Measurements from ENCODE around the gene FURIN.
"Not testable (repeated sequence)": the region's sequence is repeated elsewhere in the genome, so short reads cannot be mapped to it uniquely, and the experiment has no call there.

The FURIN gene

DNA sequence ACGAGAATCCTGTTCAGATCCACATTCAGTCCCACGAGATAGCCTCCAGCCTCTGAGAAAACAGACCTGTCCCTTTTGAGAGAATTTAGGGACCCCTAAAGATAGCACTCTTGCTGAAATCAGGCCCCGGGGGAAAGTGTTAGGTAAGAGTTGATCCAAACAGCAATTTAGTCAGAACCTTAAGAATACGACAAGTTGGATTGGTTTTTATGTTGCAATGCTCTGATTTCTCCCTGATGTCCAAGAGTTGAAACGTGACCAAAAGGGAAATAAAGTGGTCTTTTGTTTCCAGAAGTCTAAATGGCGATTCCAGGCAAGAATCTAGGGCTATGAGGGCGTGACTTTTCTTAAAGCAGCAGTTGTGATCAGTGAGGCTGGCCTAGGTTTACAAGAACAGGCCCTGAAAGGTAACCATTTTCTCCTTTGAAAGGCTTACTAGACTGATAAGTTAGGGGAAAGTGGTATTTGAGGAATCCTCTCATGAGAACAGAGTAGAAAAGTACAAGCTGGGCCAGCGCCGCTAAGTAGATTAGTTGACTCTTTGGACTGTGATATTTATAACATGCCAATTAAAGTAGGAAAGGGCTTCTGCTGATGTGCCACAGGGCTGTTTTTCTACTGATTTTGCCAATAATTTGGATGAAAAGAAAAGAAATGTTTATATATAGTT, 39.6 kb downstream of the FURIN start:
- Histone ChIP-seq H3K4me3 (replicated peaks; ENCODE audit: insufficient read depth, low read length) (no peak overlapping the region), H3K27me3 (ENCODE audit: insufficient read depth, poor library complexity, severe bottlenecking) (no peaks in the 10 kb centered on the region), H3K27ac (replicated peaks) (no peak overlapping the region)
- DNase-seq (ENCODE audit: low read depth in 1 of 2, low spot score in 1 of 2) = no peak
- no peak for TF ChIP-seq POLR2AphosphoS5 (IDR thresholded peaks at IDR 0.05; ENCODE audit: low read depth)
- TF ChIP-seq, protein P1, sequence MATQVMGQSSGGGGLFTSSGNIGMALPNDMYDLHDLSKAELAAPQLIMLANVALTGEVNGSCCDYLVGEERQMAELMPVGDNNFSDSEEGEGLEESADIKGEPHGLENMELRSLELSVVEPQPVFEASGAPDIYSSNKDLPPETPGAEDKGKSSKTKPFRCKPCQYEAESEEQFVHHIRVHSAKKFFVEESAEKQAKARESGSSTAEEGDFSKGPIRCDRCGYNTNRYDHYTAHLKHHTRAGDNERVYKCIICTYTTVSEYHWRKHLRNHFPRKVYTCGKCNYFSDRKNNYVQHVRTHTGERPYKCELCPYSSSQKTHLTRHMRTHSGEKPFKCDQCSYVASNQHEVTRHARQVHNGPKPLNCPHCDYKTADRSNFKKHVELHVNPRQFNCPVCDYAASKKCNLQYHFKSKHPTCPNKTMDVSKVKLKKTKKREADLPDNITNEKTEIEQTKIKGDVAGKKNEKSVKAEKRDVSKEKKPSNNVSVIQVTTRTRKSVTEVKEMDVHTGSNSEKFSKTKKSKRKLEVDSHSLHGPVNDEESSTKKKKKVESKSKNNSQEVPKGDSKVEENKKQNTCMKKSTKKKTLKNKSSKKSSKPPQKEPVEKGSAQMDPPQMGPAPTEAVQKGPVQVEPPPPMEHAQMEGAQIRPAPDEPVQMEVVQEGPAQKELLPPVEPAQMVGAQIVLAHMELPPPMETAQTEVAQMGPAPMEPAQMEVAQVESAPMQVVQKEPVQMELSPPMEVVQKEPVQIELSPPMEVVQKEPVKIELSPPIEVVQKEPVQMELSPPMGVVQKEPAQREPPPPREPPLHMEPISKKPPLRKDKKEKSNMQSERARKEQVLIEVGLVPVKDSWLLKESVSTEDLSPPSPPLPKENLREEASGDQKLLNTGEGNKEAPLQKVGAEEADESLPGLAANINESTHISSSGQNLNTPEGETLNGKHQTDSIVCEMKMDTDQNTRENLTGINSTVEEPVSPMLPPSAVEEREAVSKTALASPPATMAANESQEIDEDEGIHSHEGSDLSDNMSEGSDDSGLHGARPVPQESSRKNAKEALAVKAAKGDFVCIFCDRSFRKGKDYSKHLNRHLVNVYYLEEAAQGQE (IDR thresholded peaks at IDR 0.05; ENCODE audit: insufficient replicate concordance, low read depth) = no peak
- no peak for TF ChIP-seq SPI1 (IDR thresholded peaks at IDR 0.05; ENCODE audit: borderline replicate concordance, low read depth)
- TF ChIP-seq GABPA (IDR thresholded peaks at IDR 0.05; ENCODE audit: low read depth) = no peak
- TF ChIP-seq, protein P2, sequence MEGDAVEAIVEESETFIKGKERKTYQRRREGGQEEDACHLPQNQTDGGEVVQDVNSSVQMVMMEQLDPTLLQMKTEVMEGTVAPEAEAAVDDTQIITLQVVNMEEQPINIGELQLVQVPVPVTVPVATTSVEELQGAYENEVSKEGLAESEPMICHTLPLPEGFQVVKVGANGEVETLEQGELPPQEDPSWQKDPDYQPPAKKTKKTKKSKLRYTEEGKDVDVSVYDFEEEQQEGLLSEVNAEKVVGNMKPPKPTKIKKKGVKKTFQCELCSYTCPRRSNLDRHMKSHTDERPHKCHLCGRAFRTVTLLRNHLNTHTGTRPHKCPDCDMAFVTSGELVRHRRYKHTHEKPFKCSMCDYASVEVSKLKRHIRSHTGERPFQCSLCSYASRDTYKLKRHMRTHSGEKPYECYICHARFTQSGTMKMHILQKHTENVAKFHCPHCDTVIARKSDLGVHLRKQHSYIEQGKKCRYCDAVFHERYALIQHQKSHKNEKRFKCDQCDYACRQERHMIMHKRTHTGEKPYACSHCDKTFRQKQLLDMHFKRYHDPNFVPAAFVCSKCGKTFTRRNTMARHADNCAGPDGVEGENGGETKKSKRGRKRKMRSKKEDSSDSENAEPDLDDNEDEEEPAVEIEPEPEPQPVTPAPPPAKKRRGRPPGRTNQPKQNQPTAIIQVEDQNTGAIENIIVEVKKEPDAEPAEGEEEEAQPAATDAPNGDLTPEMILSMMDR (IDR thresholded peaks at IDR 0.05; ENCODE audit: insufficient read depth, low read length) = no peak

DNA sequence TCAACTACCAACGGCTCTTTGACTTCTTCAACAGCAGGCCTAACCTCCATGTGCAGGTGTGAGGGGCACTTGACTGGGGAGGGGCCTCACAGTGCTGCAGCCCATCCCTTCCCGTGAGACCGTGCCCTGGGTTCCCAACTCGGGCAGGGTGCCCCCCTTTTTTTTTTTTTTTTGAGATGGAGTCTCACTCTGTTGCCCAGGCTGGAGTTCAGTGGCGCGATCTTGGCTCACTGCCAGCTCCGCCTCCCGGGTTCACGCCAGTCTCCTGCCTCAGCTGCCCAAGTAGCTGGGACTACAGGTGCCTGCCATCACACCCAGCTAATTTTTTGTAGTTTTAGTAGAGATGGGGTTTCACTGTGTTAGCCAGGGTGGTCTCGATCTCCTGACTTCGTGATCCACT, 41.1 kb downstream of the FURIN start:
- H3K27ac ChIP-seq (replicated peaks); DNase-seq (ENCODE audit: low read depth in 1 of 2, low spot score in 1 of 2); H3K4me3 ChIP-seq (replicated peaks; ENCODE audit: insufficient read depth, low read length); H3K27me3 ChIP-seq (ENCODE audit: insufficient read depth, poor library complexity, severe bottlenecking): not testable (repeated sequence)

DNA sequence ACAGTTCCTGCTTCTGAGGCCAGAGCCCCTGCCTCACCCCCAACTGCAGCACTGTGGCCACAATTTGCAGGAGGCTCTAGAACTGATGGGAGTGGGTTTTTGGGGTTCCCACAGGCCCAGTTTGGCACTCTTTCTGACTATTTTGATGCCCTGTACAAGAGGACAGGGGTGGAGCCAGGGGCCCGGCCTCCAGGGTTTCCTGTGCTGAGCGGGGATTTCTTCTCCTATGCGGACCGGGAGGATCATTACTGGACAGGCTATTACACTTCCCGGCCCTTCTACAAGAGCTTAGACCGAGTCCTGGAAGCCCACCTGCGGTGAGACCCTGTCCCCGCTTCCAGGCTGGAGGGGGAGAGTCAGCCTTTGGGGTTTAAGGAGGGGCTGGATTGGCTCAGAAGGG, 41.6 kb downstream of the FURIN start:
- no peak overlapping the region for H3K27ac ChIP-seq (replicated peaks)
- TF ChIP-seq POLR2AphosphoS5 (IDR thresholded peaks at IDR 0.05; ENCODE audit: low read depth) (no peak), GABPA (IDR thresholded peaks at IDR 0.05; ENCODE audit: low read depth) (no peak), SPI1 (IDR thresholded peaks at IDR 0.05; ENCODE audit: borderline replicate concordance, low read depth) (no peak)
- TF ChIP-seq, protein P1 (IDR thresholded peaks at IDR 0.05; ENCODE audit: insufficient replicate concordance, low read depth) = no peak
- TF ChIP-seq, protein P2 (IDR thresholded peaks at IDR 0.05; ENCODE audit: insufficient read depth, low read length) = no peak
- no peak for DNase-seq (ENCODE audit: low read depth in 1 of 2, low spot score in 1 of 2)
- no peaks in the 10 kb centered on the region for H3K27me3 ChIP-seq (ENCODE audit: insufficient read depth, poor library complexity, severe bottlenecking)
- H3K4me3 ChIP-seq (replicated peaks; ENCODE audit: insufficient read depth, low read length) = no peak overlapping the region

GRCh38 chr15:90910441-90911301, 42.3 kb downstream of the FURIN start:
- H3K4me3 ChIP-seq (replicated peaks; ENCODE audit: insufficient read depth, low read length) = no peak overlapping the region
- TF ChIP-seq POLR2AphosphoS5 (IDR thresholded peaks at IDR 0.05; ENCODE audit: low read depth) (no peak; the same call in 1 of the 2 replicates), SPI1 (IDR thresholded peaks at IDR 0.05; ENCODE audit: borderline replicate concordance, low read depth) (no peak), GABPA (IDR thresholded peaks at IDR 0.05; ENCODE audit: low read depth) (no peak)
- TF ChIP-seq, protein P1 (IDR thresholded peaks at IDR 0.05; ENCODE audit: insufficient replicate concordance, low read depth) = no peak
- TF ChIP-seq, protein P2 (IDR thresholded peaks at IDR 0.05; ENCODE audit: insufficient read depth, low read length) = no peak

More at GRCh38 chr15:90910441-90911301, 42.3 kb downstream of the FURIN start:
- no peak overlapping the region for H3K27ac ChIP-seq (replicated peaks)
- no peaks in the 10 kb centered on the region for H3K27me3 ChIP-seq (ENCODE audit: insufficient read depth, poor library complexity, severe bottlenecking)
- no peak for DNase-seq (ENCODE audit: low read depth in 1 of 2, low spot score in 1 of 2)

Data from HL-60 (cell line).